T-helper 2 cell treated with Interferon-gamma antibody and Interleukin-4, amounts not matched to agents 5 μg/mL and 100 μg/mL, for 36 hours (primary cell): ENCODE data around the gene DUXB.

Experiments used
- DNase-seq: peaks from one replicate; pipeline ENCODE4 v3.0.0; 2021; ENCODE audit warnings: low spot score
- H3K27ac Mint-ChIP-seq: one replicate; pipeline ENCODE4 v1.8.0; 2021; ENCODE audit warnings: mild to moderate bottlenecking, mixed read lengths
- H3K27me3 Mint-ChIP-seq: one replicate; pipeline ENCODE4 v1.8.0; 2021; ENCODE audit warnings: low read depth, mixed read lengths
- H3K36me3 Mint-ChIP-seq: one replicate; pipeline ENCODE4 v1.8.0; 2021; ENCODE audit warnings: low read depth, mixed read lengths
- H3K4me1 Mint-ChIP-seq: one replicate; pipeline ENCODE4 v1.8.0; 2021; ENCODE audit warnings: low read depth, mixed read lengths
- H3K4me3 Mint-ChIP-seq: one replicate; pipeline ENCODE4 v1.8.0; 2022; ENCODE audit warnings: mild to moderate bottlenecking, moderate library complexity, mixed read lengths
- H3K9me3 Mint-ChIP-seq: one replicate; pipeline ENCODE4 v1.8.0; 2021; ENCODE audit warnings: mixed read lengths

DUXB gene

GRCh38 chr16:75702242-75702641 is 981 bp upstream of the DUXB start:
- Mint-ChIP-seq H3K27ac (no peak overlapping the region), H3K4me3 (no peak overlapping the region), H3K27me3 (no peaks in the 10 kb centered on the region), H3K4me1 (no peaks in the 10 kb centered on the region), H3K36me3 (no peaks in the 10 kb centered on the region), H3K9me3 (no peaks in the 10 kb centered on the region)
- no peak for DNase-seq

- Mint-ChIP-seq H3K27me3 (no peaks in the 10 kb centered on the region), H3K4me1 (no peaks in the 10 kb centered on the region), H3K36me3 (no peaks in the 10 kb centered on the region)
These were observed 3.7 kb downstream of the DUXB start for GRCh38 chr16:75697571-75697970.

GRCh38 chr16:75695708-75696107 is 5.6 kb downstream of the DUXB start:
- no peaks in the 10 kb centered on the region for H3K9me3 Mint-ChIP-seq
- no peaks in the 10 kb centered on the region for H3K4me1 Mint-ChIP-seq
- no peaks in the 10 kb centered on the region for H3K27me3 Mint-ChIP-seq
- H3K36me3 Mint-ChIP-seq: no peaks in the 10 kb centered on the region
- DNase-seq: no peak
- no peak overlapping the region for H3K4me3 Mint-ChIP-seq
- no peak overlapping the region for H3K27ac Mint-ChIP-seq

More at GRCh38 chr16:75697571-75697970, 3.7 kb downstream of the DUXB start:
- no peaks in the 10 kb centered on the region for H3K9me3 Mint-ChIP-seq
- no peak overlapping the region for H3K27ac Mint-ChIP-seq
- DNase-seq: no peak
- H3K4me3 Mint-ChIP-seq: no peak overlapping the region

- no peak overlapping the region for H3K27ac Mint-ChIP-seq
- no peak for DNase-seq
- no peaks in the 10 kb centered on the region for H3K4me1 Mint-ChIP-seq
- H3K27me3 Mint-ChIP-seq: no peaks in the 10 kb centered on the region
- no peaks in the 10 kb centered on the region for H3K36me3 Mint-ChIP-seq
- no peak overlapping the region for H3K4me3 Mint-ChIP-seq
- no peaks in the 10 kb centered on the region for H3K9me3 Mint-ChIP-seq
These were observed 13.9 kb downstream of the DUXB start for GRCh38 chr16:75687361-75687760.

GRCh38 chr16:75682308-75682707 is 19.0 kb downstream of the DUXB start:
- no peaks in the 10 kb centered on the region for H3K27me3 Mint-ChIP-seq
- H3K36me3 Mint-ChIP-seq: no peaks in the 10 kb centered on the region
- H3K27ac Mint-ChIP-seq: no peak overlapping the region
- DNase-seq: no peak
- H3K4me1 Mint-ChIP-seq: no peaks in the 10 kb centered on the region
- no peak overlapping the region for H3K4me3 Mint-ChIP-seq
- H3K9me3 Mint-ChIP-seq: no peaks in the 10 kb centered on the region

GRCh38 chr16:75679366-75679765 is 21.9 kb downstream of the DUXB start:
- Mint-ChIP-seq H3K36me3 (no peaks in the 10 kb centered on the region), H3K9me3 (no peaks in the 10 kb centered on the region), H3K4me3 (no peak overlapping the region), H3K27me3 (no peaks in the 10 kb centered on the region), H3K4me1 (no peaks in the 10 kb centered on the region), H3K27ac (no peak overlapping the region)
- no peak for DNase-seq

DNA sequence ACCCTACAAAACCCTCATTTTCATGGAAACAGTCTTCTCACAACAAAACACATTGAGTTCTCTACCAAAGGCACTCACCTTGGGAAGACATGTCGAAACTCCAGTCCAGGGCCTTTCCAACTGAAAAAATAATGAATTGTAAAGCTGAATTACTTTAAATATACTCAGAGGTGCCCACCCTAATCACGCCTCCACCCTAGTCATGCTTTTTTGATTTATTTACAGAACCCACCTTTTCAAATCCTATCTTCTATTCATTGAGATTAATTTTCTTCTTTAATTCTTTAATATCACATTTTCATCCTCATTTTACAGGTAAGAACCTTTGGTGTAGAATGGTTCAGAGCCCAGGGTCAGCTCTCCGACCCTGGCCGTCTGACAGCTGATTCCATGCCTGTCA is 24.4 kb downstream of the DUXB start, which contains the start of gene CPHXL2:
Gene CPHXL2, minus strand, starts transcription at position 101 of the 400 bp plus-strand sequence. Its CDS starts 10 bp downstream, at position 91.
- DNase-seq: no peak
- Mint-ChIP-seq H3K27me3 (no peaks in the 10 kb centered on the region), H3K36me3 (no peaks in the 10 kb centered on the region), H3K4me3 (no peak within 1 kb of the TSS), H3K9me3 (no peaks in the 10 kb centered on the region), H3K27ac (no peak within 1 kb of the TSS), H3K4me1 (no peaks in the 10 kb centered on the region)

DNA sequence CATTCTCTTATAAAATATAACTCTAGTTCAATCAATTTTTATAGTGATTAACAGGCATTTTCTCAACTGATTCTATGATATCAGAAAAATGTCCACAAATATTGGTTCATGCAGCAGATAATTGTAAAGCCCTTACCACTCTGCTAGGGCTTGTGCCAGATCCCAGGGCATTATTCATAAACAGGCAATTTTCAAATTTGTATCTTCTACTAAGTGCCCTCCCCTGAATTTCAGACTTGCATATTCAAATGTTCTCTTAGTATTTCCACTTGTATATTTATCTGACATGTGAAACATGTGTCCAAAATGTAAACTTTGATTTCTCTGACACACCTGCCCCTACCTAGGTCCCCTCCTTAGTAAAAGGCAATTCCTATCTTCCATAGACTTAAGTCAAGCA is 33.8 kb downstream of the DUXB start:
- Mint-ChIP-seq H3K27me3 (no peaks in the 10 kb centered on the region), H3K36me3 (no peaks in the 10 kb centered on the region), H3K9me3 (no peaks in the 10 kb centered on the region), H3K4me1 (no peaks in the 10 kb centered on the region), H3K4me3 (no peak overlapping the region), H3K27ac (no peak overlapping the region)
- no peak for DNase-seq

GRCh38 chr16:75660726-75661302 is 40.4 kb downstream of the DUXB start:
- no peaks in the 10 kb centered on the region for H3K27me3 Mint-ChIP-seq
- no peak overlapping the region for H3K27ac Mint-ChIP-seq
- H3K9me3 Mint-ChIP-seq: no peaks in the 10 kb centered on the region
- no peaks in the 10 kb centered on the region for H3K4me1 Mint-ChIP-seq
- no peak overlapping the region for H3K4me3 Mint-ChIP-seq
- peaks cover 27% of the 10 kb centered on the region for H3K36me3 Mint-ChIP-seq
- DNase-seq: no peak

DNA sequence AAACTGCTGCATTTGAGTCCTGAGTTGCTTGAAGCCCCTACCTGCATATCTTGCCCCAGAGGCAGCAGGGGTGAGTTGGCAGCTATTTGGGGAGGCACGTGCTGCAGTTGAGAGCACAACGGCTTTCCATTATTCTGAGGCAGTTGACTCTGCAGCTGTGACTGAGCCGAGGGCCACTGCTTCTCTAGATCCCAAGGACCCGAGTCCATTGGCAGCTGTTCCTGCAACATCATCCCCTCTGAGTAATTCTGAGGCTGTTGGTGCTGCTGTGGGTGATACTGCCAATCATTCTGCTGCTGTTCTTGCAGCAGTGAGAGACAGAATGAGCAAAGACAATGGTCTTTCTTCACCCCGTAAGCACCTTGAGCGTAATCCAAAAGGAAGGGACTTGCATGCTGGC is 40.9 kb downstream of the DUXB start:
- Mint-ChIP-seq H3K27ac (no peak overlapping the region), H3K9me3 (no peaks in the 10 kb centered on the region), H3K36me3 (peaks cover 32% of the 10 kb centered on the region), H3K4me1 (no peaks in the 10 kb centered on the region), H3K27me3 (no peaks in the 10 kb centered on the region), H3K4me3 (no peak overlapping the region)
- DNase-seq: no peak

GRCh38 chr16:75658175-75658574 is 43.1 kb downstream of the DUXB start:
- Mint-ChIP-seq H3K27me3 (no peaks in the 10 kb centered on the region), H3K36me3 (peaks cover 47% of the 10 kb centered on the region), H3K4me3 (no peak overlapping the region), H3K4me1 (peaks cover 5% of the 10 kb centered on the region), H3K27ac (no peak overlapping the region), H3K9me3 (no peaks in the 10 kb centered on the region)
- no peak for DNase-seq

DNA sequence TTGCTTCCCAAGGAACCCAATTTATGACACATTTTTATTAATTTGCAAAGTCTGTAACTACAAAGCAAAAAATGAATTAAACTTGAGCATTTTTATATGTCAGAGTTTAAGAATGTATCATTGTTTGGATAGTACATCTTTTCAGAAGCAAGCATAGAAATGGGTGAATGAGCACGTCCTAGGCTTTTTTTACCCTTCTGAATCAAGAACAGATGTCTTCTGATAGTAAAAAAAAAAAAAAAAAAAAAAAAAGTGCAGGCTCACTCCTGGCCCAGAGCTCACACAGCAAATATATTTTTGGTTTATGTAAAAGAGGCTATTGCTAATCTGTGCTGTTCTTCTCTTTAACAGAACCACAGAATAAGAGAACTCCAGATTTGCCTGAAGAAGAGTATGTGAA is 47.3 kb downstream of the DUXB start:
- Mint-ChIP-seq H3K4me1 (peaks cover 32% of the 10 kb centered on the region), H3K27ac (peak overlapping the region; percentile 43), H3K9me3 (no peaks in the 10 kb centered on the region), H3K4me3 (no peak overlapping the region), H3K27me3 (no peaks in the 10 kb centered on the region), H3K36me3 (peaks cover 61% of the 10 kb centered on the region)
- DNase-seq: no peak

DNA sequence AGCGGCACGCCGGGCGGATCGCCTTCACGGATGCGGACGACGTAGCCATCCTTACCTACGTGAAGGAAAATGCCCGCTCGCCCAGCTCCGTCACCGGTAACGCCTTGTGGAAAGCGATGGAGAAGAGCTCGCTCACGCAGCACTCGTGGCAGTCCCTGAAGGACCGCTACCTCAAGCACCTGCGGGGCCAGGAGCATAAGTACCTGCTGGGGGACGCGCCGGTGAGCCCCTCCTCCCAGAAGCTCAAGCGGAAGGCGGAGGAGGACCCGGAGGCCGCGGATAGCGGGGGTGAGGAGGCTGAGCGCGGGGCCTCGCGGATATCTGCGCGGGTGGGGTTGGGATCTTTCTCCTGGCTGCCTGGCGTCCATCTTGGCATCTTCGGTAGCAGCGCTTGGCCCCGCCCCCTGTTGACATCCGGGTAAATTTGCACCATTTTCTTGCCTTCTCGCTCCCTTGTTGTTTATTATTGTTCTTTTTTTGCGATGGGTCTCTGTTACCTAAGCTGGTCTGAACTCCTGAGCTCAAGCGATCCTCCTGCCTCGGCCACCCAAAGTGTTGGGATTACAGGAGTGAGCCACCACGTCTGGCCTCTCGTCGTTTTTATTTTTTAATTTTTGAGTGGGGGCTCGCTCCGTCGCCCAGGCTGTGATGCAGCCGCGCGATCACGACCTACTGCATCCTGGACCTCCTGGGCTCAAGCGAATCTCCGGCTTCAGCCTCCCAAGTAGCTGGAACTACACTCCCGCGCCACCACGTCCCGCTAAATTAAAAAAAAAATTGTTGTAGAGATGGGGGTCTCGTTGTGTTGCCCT is 52.8 kb downstream of the DUXB start:
- peaks cover 46% of the 10 kb centered on the region for H3K36me3 Mint-ChIP-seq
- peak overlapping the region; percentile 93 for H3K4me3 Mint-ChIP-seq
- H3K27ac Mint-ChIP-seq: peak overlapping the region; percentile 97
- H3K27me3 Mint-ChIP-seq: no peaks in the 10 kb centered on the region
- H3K9me3 Mint-ChIP-seq: no peaks in the 10 kb centered on the region
- H3K4me1 Mint-ChIP-seq: peaks cover 42% of the 10 kb centered on the region
- DNase-seq: peak; percentile 83

DNA sequence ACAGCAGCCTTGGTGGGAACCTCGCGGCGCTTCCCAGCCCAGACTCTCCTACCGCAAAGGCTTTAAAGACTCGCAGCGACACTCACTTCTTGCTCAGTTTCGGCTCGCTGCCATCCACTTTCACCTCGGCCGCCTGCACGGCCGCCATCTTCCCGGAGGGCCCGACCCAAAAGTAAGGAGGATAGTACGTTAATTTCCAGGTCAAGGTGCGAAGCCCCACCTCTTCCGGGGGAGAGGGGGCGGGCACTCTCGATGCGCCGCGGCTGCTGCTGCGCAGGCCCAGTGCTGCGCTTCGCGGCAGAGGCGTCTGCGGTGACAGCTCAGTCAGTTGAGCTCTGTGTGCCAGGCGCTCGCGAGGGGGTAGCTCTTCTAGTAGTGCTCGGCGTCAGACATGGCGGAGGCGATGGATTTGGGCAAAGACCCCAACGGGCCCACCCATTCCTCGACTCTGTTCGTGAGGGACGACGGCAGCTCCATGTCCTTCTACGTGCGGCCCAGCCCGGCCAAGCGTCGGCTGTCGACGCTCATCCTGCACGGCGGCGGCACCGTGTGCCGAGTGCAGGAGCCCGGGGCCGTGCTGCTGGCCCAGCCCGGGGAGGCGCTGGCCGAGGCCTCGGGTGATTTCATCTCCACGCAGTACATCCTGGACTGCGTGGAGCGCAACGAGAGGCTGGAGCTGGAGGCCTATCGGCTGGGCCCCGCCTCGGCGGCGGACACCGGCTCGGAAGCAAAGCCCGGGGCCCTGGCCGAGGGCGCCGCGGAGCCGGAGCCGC is 53.6 kb downstream of the DUXB start, which contains the start of the genes KARS1 and TERF2IP:
Gene KARS1, minus strand, starts transcription at position 174 of the 773 bp plus-strand sequence. Its CDS starts 26 bp downstream, at position 148.
Gene TERF2IP, plus strand, starts transcription at position 282 of the 773 bp plus-strand sequence. Its CDS starts 110 bp downstream, at position 392.
- Mint-ChIP-seq H3K27ac (peak within 1 kb of the TSS; percentile 97), H3K4me1 (peaks cover 35% of the 10 kb centered on the region), H3K4me3 (peak within 1 kb of the TSS; percentile 98), H3K27me3 (no peaks in the 10 kb centered on the region), H3K9me3 (no peaks in the 10 kb centered on the region), H3K36me3 (peaks cover 47% of the 10 kb centered on the region)
- peak; percentile 96 for DNase-seq
